GM23338 (cell line): ENCODE measurements around the gene PELO. TPM values are rescaled to one million over a fixed set of nuclear protein-coding genes. Genes with fewer than 3 reads are reported as not detected.

Experiments used
- ATAC-seq: fragments of 200-7000 bp; cut with Tn5 transposase; 3 replicates; pipeline ENCODE4 v1.9.1; 2020
- DNase-seq: peaks from one replicate; pipeline ENCODE4 v3.0.0-alpha.2; 2015; ENCODE audit warnings: low spot score
- H2AFZ ChIP-seq: fragments of 200-600 bp; sonication (generic); 2 replicates; pipeline ENCODE4 v1.8.0; 2016; ENCODE audit warnings: antibody characterized with exemption, mild to moderate bottlenecking, moderate library complexity
- H3F3A ChIP-seq: fragments of 200-600 bp; sonication (generic); replicated peaks from 2 replicates; pipeline ENCODE4 v1.8.0; 2017; ENCODE audit warnings: antibody characterized with exemption, mixed run types, low read depth
- H3K27ac ChIP-seq: fragments of 200-600 bp; sonication (generic); 2 replicates; pipeline ENCODE4 v1.6.1; 2016; ENCODE audit warnings: low read depth
- H3K27me3 ChIP-seq: fragments of 200-600 bp; sonication (generic); 2 replicates; pipeline ENCODE4 v1.8.0; 2016; ENCODE audit warnings: mild to moderate bottlenecking, mixed run types, moderate library complexity; ENCODE audit not compliant: insufficient read depth
- H3K36me3 ChIP-seq: fragments of 200-600 bp; sonication (generic); 2 replicates; pipeline ENCODE4 v1.8.0; 2016; ENCODE audit warnings: mild to moderate bottlenecking; ENCODE audit not compliant: insufficient read depth
- H3K4me1 ChIP-seq: fragments of 200-600 bp; sonication (generic); 2 replicates; pipeline ENCODE4 v1.8.0; 2016; ENCODE audit warnings: mild to moderate bottlenecking, moderate library complexity; ENCODE audit not compliant: insufficient read depth
- H3K4me2 ChIP-seq: fragments of 200-600 bp; sonication (generic); 2 replicates; pipeline ENCODE4 v1.7.1; 2017; ENCODE audit warnings: mixed run types
- H3K4me3 ChIP-seq: fragments of 200-600 bp; sonication (generic); 2 replicates; pipeline ENCODE4 v1.6.1; 2016; ENCODE audit warnings: mixed run types
- H3K79me2 ChIP-seq: fragments of 200-600 bp; sonication (generic); replicated peaks from 2 replicates; pipeline ENCODE4 v1.8.0; 2017; ENCODE audit warnings: mild to moderate bottlenecking; ENCODE audit not compliant: insufficient read depth
- H3K9me2 ChIP-seq: fragments of 200-600 bp; sonication (generic); 2 replicates; pipeline ENCODE4 v1.8.0; 2017; ENCODE audit not compliant: insufficient read depth
- H4K20me1 ChIP-seq: fragments of 200-600 bp; sonication (generic); replicated peaks from 2 replicates; pipeline ENCODE4 v1.8.0; 2017; ENCODE audit warnings: mild to moderate bottlenecking; ENCODE audit not compliant: insufficient read depth
- H3K27ac Mint-ChIP-seq: 2 replicates; pipeline ENCODE4 v1.8.0; 2020; ENCODE audit warnings: inconsistent platforms, mild to moderate bottlenecking, moderate library complexity, mixed read lengths
- H3K27me3 Mint-ChIP-seq: 3 replicates; pipeline ENCODE4 v1.8.0; 2022; ENCODE audit warnings: low read depth, mild to moderate bottlenecking, moderate library complexity, mixed read lengths, inconsistent platforms; ENCODE audit not compliant: insufficient read depth, poor library complexity
- H3K36me3 Mint-ChIP-seq: 3 replicates; pipeline ENCODE4 v1.8.0; 2021; ENCODE audit warnings: low read depth, mild to moderate bottlenecking, inconsistent platforms, moderate library complexity, mixed read lengths
- H3K4me1 Mint-ChIP-seq: 3 replicates; pipeline ENCODE4 v1.8.0; 2020; ENCODE audit warnings: mild to moderate bottlenecking, inconsistent platforms, mixed read lengths
- H3K4me3 Mint-ChIP-seq: 3 replicates; pipeline ENCODE4 v1.8.0; 2021; ENCODE audit warnings: moderate library complexity, mild to moderate bottlenecking, inconsistent platforms, mixed read lengths
- H3K9me3 Mint-ChIP-seq: 3 replicates; pipeline ENCODE4 v1.8.0; 2020; ENCODE audit warnings: moderate library complexity, mild to moderate bottlenecking, inconsistent platforms, mixed read lengths
- CREB1 ChIP-seq: fragments of 250-450 bp; sonication (Bioruptor Pico); IDR thresholded peaks from 2 replicates; pipeline ENCODE4 v1.5.0; 2020; ENCODE audit warnings: low read depth, mild to moderate bottlenecking, moderate library complexity
- CTCF ChIP-seq, 2 experiments: fragments of 200-600 bp in 1 of 2; sonication (generic) in 1 of 2; conservative IDR thresholded peaks; 2 replicates each; pipeline versions ENCODE4 v1.5.1 to v1.6.1; 2016 to 2017; ENCODE audit warnings: antibody characterized with exemption in 2 of 2, low read depth in 2 of 2, mild to moderate bottlenecking in 2 of 2, moderate library complexity in 1 of 2
- EZH2 ChIP-seq: fragments of 200-600 bp; sonication (generic); IDR thresholded peaks from one replicate; pipeline ENCODE4 v1.8.0; 2017; ENCODE audit warnings: antibody characterized with exemption, mild to moderate bottlenecking, low read depth; ENCODE audit not compliant: unreplicated experiment
- EZH2phosphoT487 ChIP-seq: fragments of 200-600 bp; sonication (generic); IDR thresholded peaks from one replicate; pipeline ENCODE4 v1.8.1; 2018; ENCODE audit warnings: antibody characterized with exemption; ENCODE audit not compliant: unreplicated experiment
- JUNB ChIP-seq: IDR thresholded peaks from one replicate; pipeline ENCODE4 v1.6.1; 2016; ENCODE audit warnings: antibody characterized with exemption; ENCODE audit not compliant: unreplicated experiment
- NANOG ChIP-seq: IDR thresholded peaks from 2 replicates; pipeline ENCODE4 v1.6.1; 2016; ENCODE audit warnings: antibody characterized with exemption, borderline replicate concordance
- POLR2AphosphoS5 ChIP-seq: IDR thresholded peaks from 2 replicates; pipeline ENCODE4 v1.6.1; 2016; ENCODE audit warnings: antibody characterized with exemption, low read depth
- STAT1 ChIP-seq: IDR thresholded peaks from one replicate; pipeline ENCODE4 v1.6.1; 2016; ENCODE audit warnings: antibody characterized with exemption; ENCODE audit not compliant: unreplicated experiment
- ZNF114 ChIP-seq: fragments of 250-450 bp; sonication (Bioruptor Pico); IDR thresholded peaks from 2 replicates; pipeline ENCODE4 v1.5.0; 2020; ENCODE audit warnings: mild to moderate bottlenecking, moderate library complexity
- ZNF331 ChIP-seq: fragments of 250-450 bp; sonication (Bioruptor Pico); IDR thresholded peaks from 2 replicates; pipeline ENCODE4 v1.5.0; 2020; ENCODE audit warnings: low read depth, mild to moderate bottlenecking, moderate library complexity
- polyA plus RNA-seq: library from polyadenylated mRNA; unstranded; fragments of >200 nt; fragmentation: Nextera tagmentation; extraction: Ambion mirVana; gene quantifications from 2 replicates; pipeline ENCODE4 v1.2.1, GENCODE V29; 2016
- total RNA-seq: library from RNA; depleted of rRNA; stranded (reverse); fragments of >200 nt; shearing (Covaris generic); gene quantifications from 2 replicates; pipeline ENCODE4 v1.2.3, GENCODE V29; 2014
- TF ChIP-seq, protein P1 (sequence below): IDR thresholded peaks from one replicate; pipeline ENCODE4 v1.6.1; 2018; ENCODE audit warnings: antibody characterized with exemption; ENCODE audit not compliant: unreplicated experiment
- TF ChIP-seq, protein P2 (sequence below): fragments of 250-450 bp; sonication (Bioruptor Pico); IDR thresholded peaks from 2 replicates; pipeline ENCODE4 v1.5.0; 2020; ENCODE audit warnings: mild to moderate bottlenecking, moderate library complexity
- TF ChIP-seq, protein P3 (sequence below): IDR thresholded peaks from 2 replicates; pipeline ENCODE4 v1.6.1; 2016; ENCODE audit warnings: antibody characterized with exemption

The PELO gene
- total and polyA plus RNA-seq, 2 experiments from 2014 or later: 13.6 to 15.6 TPM

DNA sequence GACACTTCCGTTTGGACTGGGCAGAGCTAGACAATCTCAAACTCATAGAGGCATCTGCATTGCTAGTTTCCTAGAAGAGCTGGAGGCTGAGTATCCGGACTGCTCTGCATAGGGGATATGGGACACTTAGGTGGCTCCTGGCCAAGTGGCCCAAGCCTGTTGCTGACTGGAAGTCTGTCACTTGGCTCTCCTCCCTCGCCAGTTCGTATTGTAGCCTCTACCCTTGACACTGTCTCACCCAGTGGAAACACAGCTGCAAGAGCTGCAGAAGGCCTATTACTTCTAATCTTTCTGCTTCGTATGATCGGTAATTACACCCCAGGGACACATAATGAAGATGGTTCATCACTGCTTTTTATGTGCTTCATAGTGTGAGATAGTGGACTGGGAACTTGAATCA lies 34.7 kb downstream of the PELO start:
- Histone ChIP-seq H3K4me2 (no peak overlapping the region), H3F3A (no peaks in the 10 kb centered on the region), H3K27ac (no peak overlapping the region), H3K27me3 (no peaks in the 10 kb centered on the region), H3K79me2 (no peaks in the 10 kb centered on the region), H3K4me3 (no peak overlapping the region), H2AFZ (no peak overlapping the region), H3K36me3 (no peaks in the 10 kb centered on the region), H3K4me1 (peaks cover 8% of the 10 kb centered on the region; the same call in 1 of the 2 replicates), H3K9me2 (no peaks in the 10 kb centered on the region), H4K20me1 (no peaks in the 10 kb centered on the region)
- Mint-ChIP-seq H3K4me1 (peaks cover 10% of the 10 kb centered on the region), H3K4me3 (no peak overlapping the region), H3K36me3 (no peaks in the 10 kb centered on the region), H3K27ac (no peak overlapping the region), H3K27me3 (peaks cover 2% of the 10 kb centered on the region), H3K9me3 (peaks cover 5% of the 10 kb centered on the region; the same call in 2 of the 3 replicates)
- no peak for DNase-seq
- no peak for TF ChIP-seq ZNF114 (CRISPR knock-in tag)
- no peak for TF ChIP-seq ZNF331 (CRISPR knock-in tag)
- TF ChIP-seq EZH2: no peak
- TF ChIP-seq CTCF (conservative IDR thresholded peaks at IDR 0.05; ENCODE audit: low read depth in 2 of 2): no peak
- TF ChIP-seq JUNB: no peak
- no peak for TF ChIP-seq CREB1 (CRISPR knock-in tag)
- TF ChIP-seq, protein P1, sequence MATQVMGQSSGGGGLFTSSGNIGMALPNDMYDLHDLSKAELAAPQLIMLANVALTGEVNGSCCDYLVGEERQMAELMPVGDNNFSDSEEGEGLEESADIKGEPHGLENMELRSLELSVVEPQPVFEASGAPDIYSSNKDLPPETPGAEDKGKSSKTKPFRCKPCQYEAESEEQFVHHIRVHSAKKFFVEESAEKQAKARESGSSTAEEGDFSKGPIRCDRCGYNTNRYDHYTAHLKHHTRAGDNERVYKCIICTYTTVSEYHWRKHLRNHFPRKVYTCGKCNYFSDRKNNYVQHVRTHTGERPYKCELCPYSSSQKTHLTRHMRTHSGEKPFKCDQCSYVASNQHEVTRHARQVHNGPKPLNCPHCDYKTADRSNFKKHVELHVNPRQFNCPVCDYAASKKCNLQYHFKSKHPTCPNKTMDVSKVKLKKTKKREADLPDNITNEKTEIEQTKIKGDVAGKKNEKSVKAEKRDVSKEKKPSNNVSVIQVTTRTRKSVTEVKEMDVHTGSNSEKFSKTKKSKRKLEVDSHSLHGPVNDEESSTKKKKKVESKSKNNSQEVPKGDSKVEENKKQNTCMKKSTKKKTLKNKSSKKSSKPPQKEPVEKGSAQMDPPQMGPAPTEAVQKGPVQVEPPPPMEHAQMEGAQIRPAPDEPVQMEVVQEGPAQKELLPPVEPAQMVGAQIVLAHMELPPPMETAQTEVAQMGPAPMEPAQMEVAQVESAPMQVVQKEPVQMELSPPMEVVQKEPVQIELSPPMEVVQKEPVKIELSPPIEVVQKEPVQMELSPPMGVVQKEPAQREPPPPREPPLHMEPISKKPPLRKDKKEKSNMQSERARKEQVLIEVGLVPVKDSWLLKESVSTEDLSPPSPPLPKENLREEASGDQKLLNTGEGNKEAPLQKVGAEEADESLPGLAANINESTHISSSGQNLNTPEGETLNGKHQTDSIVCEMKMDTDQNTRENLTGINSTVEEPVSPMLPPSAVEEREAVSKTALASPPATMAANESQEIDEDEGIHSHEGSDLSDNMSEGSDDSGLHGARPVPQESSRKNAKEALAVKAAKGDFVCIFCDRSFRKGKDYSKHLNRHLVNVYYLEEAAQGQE: no peak
- TF ChIP-seq, protein P2, sequence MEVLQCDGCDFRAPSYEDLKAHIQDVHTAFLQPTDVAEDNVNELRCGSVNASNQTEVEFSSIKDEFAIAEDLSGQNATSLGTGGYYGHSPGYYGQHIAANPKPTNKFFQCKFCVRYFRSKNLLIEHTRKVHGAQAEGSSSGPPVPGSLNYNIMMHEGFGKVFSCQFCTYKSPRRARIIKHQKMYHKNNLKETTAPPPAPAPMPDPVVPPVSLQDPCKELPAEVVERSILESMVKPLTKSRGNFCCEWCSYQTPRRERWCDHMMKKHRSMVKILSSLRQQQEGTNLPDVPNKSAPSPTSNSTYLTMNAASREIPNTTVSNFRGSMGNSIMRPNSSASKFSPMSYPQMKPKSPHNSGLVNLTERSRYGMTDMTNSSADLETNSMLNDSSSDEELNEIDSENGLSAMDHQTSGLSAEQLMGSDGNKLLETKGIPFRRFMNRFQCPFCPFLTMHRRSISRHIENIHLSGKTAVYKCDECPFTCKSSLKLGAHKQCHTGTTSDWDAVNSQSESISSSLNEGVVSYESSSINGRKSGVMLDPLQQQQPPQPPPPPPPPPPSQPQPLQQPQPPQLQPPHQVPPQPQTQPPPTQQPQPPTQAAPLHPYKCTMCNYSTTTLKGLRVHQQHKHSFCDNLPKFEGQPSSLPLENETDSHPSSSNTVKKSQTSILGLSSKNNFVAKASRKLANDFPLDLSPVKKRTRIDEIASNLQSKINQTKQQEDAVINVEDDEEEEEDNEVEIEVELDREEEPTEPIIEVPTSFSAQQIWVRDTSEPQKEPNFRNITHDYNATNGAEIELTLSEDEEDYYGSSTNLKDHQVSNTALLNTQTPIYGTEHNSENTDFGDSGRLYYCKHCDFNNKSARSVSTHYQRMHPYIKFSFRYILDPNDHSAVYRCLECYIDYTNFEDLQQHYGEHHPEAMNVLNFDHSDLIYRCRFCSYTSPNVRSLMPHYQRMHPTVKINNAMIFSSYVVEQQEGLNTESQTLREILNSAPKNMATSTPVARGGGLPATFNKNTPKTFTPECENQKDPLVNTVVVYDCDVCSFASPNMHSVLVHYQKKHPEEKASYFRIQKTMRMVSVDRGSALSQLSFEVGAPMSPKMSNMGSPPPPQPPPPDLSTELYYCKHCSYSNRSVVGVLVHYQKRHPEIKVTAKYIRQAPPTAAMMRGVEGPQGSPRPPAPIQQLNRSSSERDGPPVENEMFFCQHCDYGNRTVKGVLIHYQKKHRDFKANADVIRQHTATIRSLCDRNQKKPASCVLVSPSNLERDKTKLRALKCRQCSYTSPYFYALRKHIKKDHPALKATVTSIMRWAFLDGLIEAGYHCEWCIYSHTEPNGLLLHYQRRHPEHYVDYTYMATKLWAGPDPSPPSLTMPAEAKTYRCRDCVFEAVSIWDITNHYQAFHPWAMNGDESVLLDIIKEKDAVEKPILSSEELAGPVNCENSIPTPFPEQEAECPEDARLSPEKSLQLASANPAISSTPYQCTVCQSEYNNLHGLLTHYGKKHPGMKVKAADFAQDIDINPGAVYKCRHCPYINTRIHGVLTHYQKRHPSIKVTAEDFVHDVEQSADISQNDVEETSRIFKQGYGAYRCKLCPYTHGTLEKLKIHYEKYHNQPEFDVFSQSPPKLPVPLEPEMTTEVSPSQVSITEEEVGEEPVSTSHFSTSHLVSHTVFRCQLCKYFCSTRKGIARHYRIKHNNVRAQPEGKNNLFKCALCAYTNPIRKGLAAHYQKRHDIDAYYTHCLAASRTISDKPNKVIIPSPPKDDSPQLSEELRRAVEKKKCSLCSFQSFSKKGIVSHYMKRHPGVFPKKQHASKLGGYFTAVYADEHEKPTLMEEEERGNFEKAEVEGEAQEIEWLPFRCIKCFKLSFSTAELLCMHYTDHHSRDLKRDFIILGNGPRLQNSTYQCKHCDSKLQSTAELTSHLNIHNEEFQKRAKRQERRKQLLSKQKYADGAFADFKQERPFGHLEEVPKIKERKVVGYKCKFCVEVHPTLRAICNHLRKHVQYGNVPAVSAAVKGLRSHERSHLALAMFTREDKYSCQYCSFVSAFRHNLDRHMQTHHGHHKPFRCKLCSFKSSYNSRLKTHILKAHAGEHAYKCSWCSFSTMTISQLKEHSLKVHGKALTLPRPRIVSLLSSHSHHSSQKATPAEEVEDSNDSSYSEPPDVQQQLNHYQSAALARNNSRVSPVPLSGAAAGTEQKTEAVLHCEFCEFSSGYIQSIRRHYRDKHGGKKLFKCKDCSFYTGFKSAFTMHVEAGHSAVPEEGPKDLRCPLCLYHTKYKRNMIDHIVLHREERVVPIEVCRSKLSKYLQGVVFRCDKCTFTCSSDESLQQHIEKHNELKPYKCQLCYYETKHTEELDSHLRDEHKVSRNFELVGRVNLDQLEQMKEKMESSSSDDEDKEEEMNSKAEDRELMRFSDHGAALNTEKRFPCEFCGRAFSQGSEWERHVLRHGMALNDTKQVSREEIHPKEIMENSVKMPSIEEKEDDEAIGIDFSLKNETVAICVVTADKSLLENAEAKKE (CRISPR knock-in tag): no peak
- TF ChIP-seq, protein P3, sequence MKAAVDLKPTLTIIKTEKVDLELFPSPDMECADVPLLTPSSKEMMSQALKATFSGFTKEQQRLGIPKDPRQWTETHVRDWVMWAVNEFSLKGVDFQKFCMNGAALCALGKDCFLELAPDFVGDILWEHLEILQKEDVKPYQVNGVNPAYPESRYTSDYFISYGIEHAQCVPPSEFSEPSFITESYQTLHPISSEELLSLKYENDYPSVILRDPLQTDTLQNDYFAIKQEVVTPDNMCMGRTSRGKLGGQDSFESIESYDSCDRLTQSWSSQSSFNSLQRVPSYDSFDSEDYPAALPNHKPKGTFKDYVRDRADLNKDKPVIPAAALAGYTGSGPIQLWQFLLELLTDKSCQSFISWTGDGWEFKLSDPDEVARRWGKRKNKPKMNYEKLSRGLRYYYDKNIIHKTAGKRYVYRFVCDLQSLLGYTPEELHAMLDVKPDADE: no peak
- TF ChIP-seq STAT1: no peak
- TF ChIP-seq EZH2phosphoT487: no peak
- TF ChIP-seq NANOG: no peak
- TF ChIP-seq POLR2AphosphoS5: no peak
- no peak for ATAC-seq
